ENCODE results near the gene RFLNA. TPM values are rescaled to one million over a fixed set of nuclear protein-coding genes. Genes with fewer than 3 reads are reported as not detected.

Gene RFLNA
- total RNA-seq, 1 donor from 2014 or later: 2.6 TPM

DNA sequence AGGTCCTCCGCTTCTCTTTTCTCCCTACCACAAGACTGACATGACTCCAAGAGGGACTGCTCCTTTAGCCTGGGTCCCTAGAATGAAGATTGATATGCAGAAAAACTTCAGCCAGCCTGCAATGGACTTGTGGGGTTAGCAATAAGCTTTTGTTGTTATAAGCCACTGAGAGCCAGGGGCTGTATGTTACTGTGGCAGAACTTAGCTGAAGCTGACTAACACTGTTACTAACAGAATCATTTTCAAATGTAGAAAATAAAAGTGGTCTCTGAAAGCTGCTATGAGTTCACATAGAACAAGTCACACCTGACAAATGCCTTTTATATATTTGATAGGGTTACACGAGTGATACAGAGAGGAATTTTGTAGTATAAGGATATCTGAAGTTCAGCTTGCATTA lies 13.6 kb upstream of the RFLNA start:
- Histone ChIP-seq H3K9me3 (ENCODE audit: control insufficient read depth in 3 of 3, low read length in 3 of 3) (peaks cover 4 to 12% (median 6%) of the 10 kb centered on the region in 3 donors), H3K27me3 (ENCODE audit: control insufficient read depth in 3 of 3, insufficient read depth in 3 of 3, low read length in 3 of 3) (peaks cover 27 to 38% (median 32%) of the 10 kb centered on the region in 3 donors), H3K9ac (ENCODE audit: low read depth in 1 of 3, low read length in 3 of 3) (no peak overlapping the region), H3K36me3 (ENCODE audit: control insufficient read depth in 3 of 3, insufficient read depth in 3 of 3, low read length in 3 of 3) (no peaks in the 10 kb centered on the region), H3K4me3 (ENCODE audit: low read length in 3 of 3) (no peak overlapping the region), H3K4me1 (ENCODE audit: control insufficient read depth in 3 of 3, insufficient read depth in 3 of 3, low read length in 3 of 3) (peaks cover 9% of the 10 kb centered on the region in 3 donors), H3K27ac (ENCODE audit: low read depth, low read length) (no peak overlapping the region)

DNA sequence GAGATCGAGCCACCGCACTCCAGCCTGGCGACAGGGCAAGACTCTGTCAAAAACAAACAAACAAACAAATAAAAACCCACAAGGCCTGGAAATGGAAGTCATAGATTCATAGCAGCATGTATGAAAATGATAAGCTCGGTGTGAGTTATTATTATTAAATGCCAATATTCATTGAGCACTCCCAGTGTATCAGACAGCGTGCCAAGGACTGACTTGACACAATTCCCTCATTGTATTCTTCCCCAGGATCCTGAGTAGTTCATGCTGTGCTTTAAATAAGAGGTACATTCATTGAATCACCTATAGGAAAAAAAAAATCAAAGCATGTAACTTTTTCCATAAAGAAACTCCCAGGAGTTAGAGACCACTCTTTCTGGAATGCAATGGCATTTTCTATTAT lies 12.6 kb upstream of the RFLNA start:
- Histone ChIP-seq H3K4me1 (ENCODE audit: control insufficient read depth in 3 of 3, insufficient read depth in 3 of 3, low read length in 3 of 3) (peaks cover 9% of the 10 kb centered on the region in 3 donors), H3K4me3 (ENCODE audit: low read length in 3 of 3) (no peak overlapping the region), H3K27ac (ENCODE audit: low read depth, low read length) (no peak overlapping the region), H3K9me3 (ENCODE audit: control insufficient read depth in 3 of 3, low read length in 3 of 3) (peaks cover 4 to 12% (median 6%) of the 10 kb centered on the region in 3 donors), H3K27me3 (ENCODE audit: control insufficient read depth in 3 of 3, insufficient read depth in 3 of 3, low read length in 3 of 3) (peaks cover 25 to 36% (median 28%) of the 10 kb centered on the region in 3 donors), H3K9ac (ENCODE audit: low read depth in 1 of 3, low read length in 3 of 3) (no peak overlapping the region), H3K36me3 (ENCODE audit: control insufficient read depth in 3 of 3, insufficient read depth in 3 of 3, low read length in 3 of 3) (no peaks in the 10 kb centered on the region)

DNA sequence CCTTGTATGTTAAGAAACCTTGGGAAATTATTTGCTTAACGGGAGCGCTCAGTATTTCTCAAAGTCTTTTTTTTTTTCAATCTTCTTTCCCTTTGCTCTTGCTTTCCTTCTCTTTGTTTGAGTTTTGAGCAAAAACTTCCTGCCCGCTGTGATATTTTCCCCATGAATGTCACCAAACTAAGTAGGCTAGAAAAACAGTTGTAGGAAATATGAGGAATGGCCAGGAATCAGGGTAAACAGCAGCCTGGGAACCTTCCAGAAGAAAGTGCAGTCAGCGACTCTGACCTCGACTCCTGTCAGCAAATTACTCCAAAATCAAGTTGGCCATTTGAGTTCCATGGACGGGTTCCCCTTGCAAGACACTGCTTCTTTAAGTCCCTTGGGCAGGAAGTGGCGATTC lies 11.6 kb upstream of the RFLNA start:
- Histone ChIP-seq H3K27ac (ENCODE audit: low read depth, low read length) (no peak overlapping the region), H3K4me3 (ENCODE audit: low read length in 3 of 3) (no peak overlapping the region), H3K27me3 (ENCODE audit: control insufficient read depth in 3 of 3, insufficient read depth in 3 of 3, low read length in 3 of 3) (peaks cover 16 to 28% (median 20%) of the 10 kb centered on the region in 3 donors)

DNA sequence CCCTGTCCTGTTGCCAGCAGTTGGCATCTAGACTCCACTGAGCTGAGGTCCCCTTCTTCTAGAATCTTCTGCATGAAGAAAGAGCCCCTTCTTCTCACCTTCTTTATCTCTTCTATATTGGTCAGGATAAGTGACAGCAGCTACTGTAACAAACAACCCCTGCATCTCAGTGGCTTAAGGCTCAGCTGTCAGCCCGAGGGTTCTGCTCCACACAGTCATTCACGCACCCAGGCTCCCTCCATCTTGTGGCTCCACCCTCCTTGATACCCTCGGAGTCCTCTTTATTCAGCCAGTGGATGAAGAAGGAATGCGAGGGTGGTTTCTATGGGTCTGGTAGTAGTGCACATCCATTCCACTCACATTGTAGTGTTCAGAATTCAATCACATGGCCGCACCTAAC lies 10.5 kb upstream of the RFLNA start:
- no peak overlapping the region for H3K4me3 ChIP-seq (ENCODE audit: low read length in 3 of 3)
- no peak overlapping the region for H3K9ac ChIP-seq (ENCODE audit: low read depth in 1 of 3, low read length in 3 of 3)
- H3K27ac ChIP-seq (ENCODE audit: low read depth, low read length): no peak overlapping the region

More for the DNA sequence above, 11.6 kb upstream of the RFLNA start:
- Histone ChIP-seq H3K4me1 (ENCODE audit: control insufficient read depth in 3 of 3, insufficient read depth in 3 of 3, low read length in 3 of 3) (peaks cover 9% of the 10 kb centered on the region in 3 donors), H3K9me3 (ENCODE audit: control insufficient read depth in 3 of 3, low read length in 3 of 3) (peaks cover 6 to 19% (median 7%) of the 10 kb centered on the region in 3 donors), H3K9ac (ENCODE audit: low read depth in 1 of 3, low read length in 3 of 3) (no peak overlapping the region), H3K36me3 (ENCODE audit: control insufficient read depth in 3 of 3, insufficient read depth in 3 of 3, low read length in 3 of 3) (no peaks in the 10 kb centered on the region)

GRCh38 chr12:124286414-124286813 lies 8.5 kb upstream of the RFLNA start:
- no peak overlapping the region for H3K9ac ChIP-seq (ENCODE audit: low read depth in 1 of 3, low read length in 3 of 3)
- no peaks in the 10 kb centered on the region for H3K36me3 ChIP-seq (ENCODE audit: control insufficient read depth in 3 of 3, insufficient read depth in 3 of 3, low read length in 3 of 3)
- H3K27me3 ChIP-seq (ENCODE audit: control insufficient read depth in 3 of 3, insufficient read depth in 3 of 3, low read length in 3 of 3): peaks cover 0 to 5% (median 5%) of the 10 kb centered on the region in 3 donors
- no peak overlapping the region for H3K27ac ChIP-seq (ENCODE audit: low read depth, low read length)
- H3K4me3 ChIP-seq (ENCODE audit: low read length in 3 of 3): no peak overlapping the region
- H3K9me3 ChIP-seq (ENCODE audit: control insufficient read depth in 3 of 3, low read length in 3 of 3): peaks cover 4 to 22% (median 6%) of the 10 kb centered on the region in 3 donors
- peaks cover 16 to 22% (median 18%) of the 10 kb centered on the region in 3 donors for H3K4me1 ChIP-seq (ENCODE audit: control insufficient read depth in 3 of 3, insufficient read depth in 3 of 3, low read length in 3 of 3)

More for the DNA sequence above, 10.5 kb upstream of the RFLNA start:
- H3K9me3 ChIP-seq (ENCODE audit: control insufficient read depth in 3 of 3, low read length in 3 of 3): peaks cover 6 to 22% (median 7%) of the 10 kb centered on the region in 3 donors
- peaks cover 6 to 18% (median 13%) of the 10 kb centered on the region in 3 donors for H3K27me3 ChIP-seq (ENCODE audit: control insufficient read depth in 3 of 3, insufficient read depth in 3 of 3, low read length in 3 of 3)
- H3K36me3 ChIP-seq (ENCODE audit: control insufficient read depth in 3 of 3, insufficient read depth in 3 of 3, low read length in 3 of 3): no peaks in the 10 kb centered on the region
- peaks cover 13 to 17% (median 15%) of the 10 kb centered on the region in 3 donors for H3K4me1 ChIP-seq (ENCODE audit: control insufficient read depth in 3 of 3, insufficient read depth in 3 of 3, low read length in 3 of 3)

DNA sequence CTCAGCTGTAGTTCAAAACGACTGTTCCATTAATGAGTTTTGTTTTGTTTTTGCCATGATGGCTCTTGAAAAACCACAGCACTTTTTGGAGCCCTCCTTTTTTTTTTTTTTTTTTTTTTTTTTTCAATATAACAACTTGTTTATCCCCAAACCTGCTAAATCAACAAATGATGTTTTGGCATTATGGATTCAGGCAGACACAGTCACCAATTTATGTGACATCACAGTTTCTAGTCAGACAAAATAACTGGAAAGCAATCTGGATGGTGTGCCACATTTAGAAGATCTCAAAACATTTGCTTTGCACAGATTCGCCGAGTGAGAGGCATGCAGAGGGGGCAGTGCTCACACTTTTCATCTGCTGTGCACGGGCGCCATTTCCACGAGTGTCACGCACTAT lies 7.9 kb upstream of the RFLNA start:
- Histone ChIP-seq H3K9ac (ENCODE audit: low read depth in 1 of 3, low read length in 3 of 3) (no peak overlapping the region), H3K4me1 (ENCODE audit: control insufficient read depth in 3 of 3, insufficient read depth in 3 of 3, low read length in 3 of 3) (peaks cover 16 to 22% (median 18%) of the 10 kb centered on the region in 3 donors), H3K9me3 (ENCODE audit: control insufficient read depth in 3 of 3, low read length in 3 of 3) (peaks cover 4 to 22% (median 6%) of the 10 kb centered on the region in 3 donors), H3K36me3 (ENCODE audit: control insufficient read depth in 3 of 3, insufficient read depth in 3 of 3, low read length in 3 of 3) (no peaks in the 10 kb centered on the region), H3K4me3 (ENCODE audit: low read length in 3 of 3) (no peak overlapping the region), H3K27ac (ENCODE audit: low read depth, low read length) (no peak overlapping the region), H3K27me3 (ENCODE audit: control insufficient read depth in 3 of 3, insufficient read depth in 3 of 3, low read length in 3 of 3) (peaks cover 0 to 5% (median 5%) of the 10 kb centered on the region in 3 donors)

GRCh38 chr12:124289634-124290600 lies 5.0 kb upstream of the RFLNA start:
- Histone ChIP-seq H3K36me3 (ENCODE audit: control insufficient read depth in 3 of 3, insufficient read depth in 3 of 3, low read length in 3 of 3) (no peaks in the 10 kb centered on the region), H3K9me3 (ENCODE audit: control insufficient read depth in 3 of 3, low read length in 3 of 3) (peaks cover 0 to 13% (median 4%) of the 10 kb centered on the region in 3 donors), H3K4me1 (ENCODE audit: control insufficient read depth in 3 of 3, insufficient read depth in 3 of 3, low read length in 3 of 3) (peaks cover 18 to 25% (median 22%) of the 10 kb centered on the region in 3 donors), H3K27me3 (ENCODE audit: control insufficient read depth in 3 of 3, insufficient read depth in 3 of 3, low read length in 3 of 3) (peaks cover 0 to 5% (median 0%) of the 10 kb centered on the region in 3 donors), H3K4me3 (ENCODE audit: low read length in 3 of 3) (peak overlapping the region in 2 of 3 donors; percentile 58 to 70), H3K9ac (ENCODE audit: low read depth in 1 of 3, low read length in 3 of 3) (peak overlapping the region; percentile 71 to 85 (median 72)), H3K27ac (ENCODE audit: low read depth, low read length) (peak overlapping the region; percentile 94)

- H3K36me3 ChIP-seq (ENCODE audit: control insufficient read depth in 3 of 3, insufficient read depth in 3 of 3, low read length in 3 of 3): no peaks in the 10 kb centered on the region
- peaks cover 29 to 40% (median 38%) of the 10 kb centered on the region in 3 donors for H3K4me1 ChIP-seq (ENCODE audit: control insufficient read depth in 3 of 3, insufficient read depth in 3 of 3, low read length in 3 of 3)
- peaks cover 0 to 8% (median 4%) of the 10 kb centered on the region in 3 donors for H3K27me3 ChIP-seq (ENCODE audit: control insufficient read depth in 3 of 3, insufficient read depth in 3 of 3, low read length in 3 of 3)
- H3K9me3 ChIP-seq (ENCODE audit: control insufficient read depth in 3 of 3, low read length in 3 of 3): peaks cover 0 to 9% (median 3%) of the 10 kb centered on the region in 3 donors
- H3K4me3 ChIP-seq (ENCODE audit: low read length in 3 of 3): no peak overlapping the region
- no peak overlapping the region for H3K9ac ChIP-seq (ENCODE audit: low read depth in 1 of 3, low read length in 3 of 3)
- no peak overlapping the region for H3K27ac ChIP-seq (ENCODE audit: low read depth, low read length)
Observed at GRCh38 chr12:124292385-124292784, 2.5 kb upstream of the RFLNA start.

DNA sequence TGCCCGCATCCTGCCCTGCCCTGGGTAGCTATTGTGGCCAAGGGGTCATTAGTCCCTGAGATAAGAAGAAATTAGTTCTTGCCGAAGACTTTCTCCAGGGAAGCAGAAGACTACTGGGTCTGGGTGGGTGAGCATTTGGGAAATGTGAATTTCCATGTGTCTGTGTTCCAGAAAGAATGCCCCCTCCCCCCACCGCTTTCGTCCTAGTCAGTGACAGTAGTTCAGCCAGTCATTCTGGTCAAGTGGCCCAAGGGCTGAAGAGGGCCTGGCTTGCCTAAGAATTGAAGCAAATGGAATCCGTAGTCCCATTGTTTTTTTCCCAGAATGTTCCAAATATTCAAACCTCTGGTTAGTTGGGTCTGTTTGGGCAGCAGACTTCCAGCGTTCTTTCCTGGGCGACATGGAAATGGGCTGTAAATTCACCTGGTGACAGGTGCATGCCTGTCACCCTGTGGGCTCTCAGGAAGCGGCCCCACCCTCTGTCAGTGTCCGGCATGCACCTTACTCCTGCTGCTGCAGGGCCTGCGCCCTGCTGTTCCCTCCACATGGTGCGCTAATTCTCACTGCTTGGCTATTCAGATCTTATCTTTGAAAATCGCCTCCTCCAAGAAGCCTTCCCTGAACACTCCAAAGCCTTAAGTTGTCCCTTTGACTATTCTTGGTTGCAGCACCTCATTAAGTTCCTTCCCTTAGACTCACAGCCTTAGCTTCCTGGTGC lies 1.4 kb upstream of the RFLNA start:
- Histone ChIP-seq H3K36me3 (ENCODE audit: control insufficient read depth in 3 of 3, insufficient read depth in 3 of 3, low read length in 3 of 3) (no peaks in the 10 kb centered on the region), H3K27ac (ENCODE audit: low read depth, low read length) (no peak overlapping the region), H3K9me3 (ENCODE audit: control insufficient read depth in 3 of 3, low read length in 3 of 3) (peaks cover 0 to 1% (median 0%) of the 10 kb centered on the region in 3 donors), H3K27me3 (ENCODE audit: control insufficient read depth in 3 of 3, insufficient read depth in 3 of 3, low read length in 3 of 3) (peaks cover 0 to 13% (median 4%) of the 10 kb centered on the region in 3 donors), H3K4me1 (ENCODE audit: control insufficient read depth in 3 of 3, insufficient read depth in 3 of 3, low read length in 3 of 3) (peaks cover 30 to 41% (median 38%) of the 10 kb centered on the region in 3 donors), H3K9ac (ENCODE audit: low read depth in 1 of 3, low read length in 3 of 3) (no peak overlapping the region), H3K4me3 (ENCODE audit: low read length in 3 of 3) (no peak overlapping the region)

Measured in skeletal muscle tissue (tissue), 4 donors.